ENCODE data around the gene ZFHX2. TPM values are rescaled to one million over a fixed set of nuclear protein-coding genes. Genes with fewer than 3 reads are reported as not detected.

Gene ZFHX2
- total RNA-seq, 5 donors from 2014 or later (not counting 1 experiment from before 2014, with no cell fraction given): 0.15 to 1.3 (median 0.44) TPM

DNA sequence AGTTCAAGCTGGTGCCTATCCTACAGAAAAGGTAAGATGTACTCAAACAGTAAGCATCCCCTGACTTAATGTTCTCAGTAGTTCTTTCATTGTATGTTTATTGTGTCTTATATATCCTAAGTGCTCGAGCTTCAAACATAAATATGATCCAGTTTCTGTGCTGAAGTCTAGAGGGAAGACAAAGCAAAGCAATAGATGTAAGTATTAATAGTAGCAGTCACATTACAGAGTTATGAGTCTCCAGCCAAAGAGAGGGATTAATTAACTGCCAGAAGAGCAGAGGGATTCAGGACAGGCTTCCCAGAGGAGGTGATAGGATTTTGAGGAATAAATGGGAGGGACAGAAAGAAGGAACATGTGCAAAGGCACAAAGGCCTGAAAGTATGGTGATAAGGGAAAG, 80.6 kb downstream of the ZFHX2 start:
- no peaks in the 10 kb centered on the region for H3K9me3 ChIP-seq
- H3K9me3 Mint-ChIP-seq: no peaks in the 10 kb centered on the region
- no peak overlapping the region for H3K4me3 Mint-ChIP-seq
- peaks cover 24% of the 10 kb centered on the region for H3K36me3 Mint-ChIP-seq
- peak overlapping the region in 1 of 2 donors; percentile 58 for H3K27ac Mint-ChIP-seq
- H3K4me1 ChIP-seq (ENCODE audit: control insufficient read depth in 1 of 2, extremely low read depth in 1 of 2, insufficient read depth in 2 of 2, low read length in 2 of 2): peaks cover 5 to 11% of the 10 kb centered on the region in 2 experiments
- H3K36me3 ChIP-seq (ENCODE audit: control insufficient read depth in 2 of 2, extremely low read depth in 1 of 2, insufficient read depth in 1 of 2, low read length in 1 of 2): peaks cover 4 to 51% of the 10 kb centered on the region in 2 donors
- no peaks in the 10 kb centered on the region for H3K27me3 Mint-ChIP-seq
- ATAC-seq (replicated peaks in 1 of 4): no peak
- ChIA-PET POLR2A (no interaction called here), CTCF (interaction anchor here in 1 of 2 donors (0.7 kb wide), 1 partner anchor 170 kb away, joined by 3 read pairs; no protein-coding TSS in a partner anchor)
- 60% methylated on average over 1 of the region's 1 CpG for WGBS (ENCODE audit: insufficient coverage)
- no peak overlapping the region for H3K4me3 ChIP-seq (ENCODE audit: control insufficient read depth in 1 of 2, extremely low read depth in 1 of 2, low read length in 1 of 2)
- no peaks in the 10 kb centered on the region for H3K27me3 ChIP-seq (replicated peaks in 1 of 2; ENCODE audit: control insufficient read depth in 2 of 2, extremely low read depth in 1 of 2, insufficient read depth in 2 of 2, low read length in 1 of 2)
- no peak overlapping the region for H3K27ac ChIP-seq (ENCODE audit: low read length)
- peaks cover 6 to 11% (median 11%) of the 10 kb centered on the region in 3 donors for H3K4me1 Mint-ChIP-seq
- no peak for DNase-seq

Other genes with a start within 250 kb of the ZFHX2 start
- gene PPP1R3E, start 248.9 kb downstream of the ZFHX2 start, total RNA-seq: 10 to 100 TPM; 40.8 to 72.6 (median 68.2) TPM
- 1 to 10 TPM; 1.9 to 4.6 (median 2.2) TPM for gene BCL2L2, start 244.9 kb downstream of the ZFHX2 start, total RNA-seq
- 100 to 1,000 TPM; 182 to 207 (median 186) TPM for gene PABPN1, start 230.3 kb downstream of the ZFHX2 start, total RNA-seq
- gene SLC22A17, start 198.9 kb downstream of the ZFHX2 start, total RNA-seq: 10 to 100 TPM; 12.0 to 19.0 (median 17.3) TPM
- under 1 TPM in 1 of 5 donors, not detected in 4; 0.15 TPM for gene EFS, start 186.6 kb downstream of the ZFHX2 start, total RNA-seq
- gene IL25, start 179.0 kb downstream of the ZFHX2 start, total RNA-seq: not detected
- not detected for gene CMTM5, start 174.7 kb downstream of the ZFHX2 start, total RNA-seq
- not detected for gene MYH6, start 143.5 kb downstream of the ZFHX2 start, total RNA-seq
- not detected for gene MYH7, start 116.1 kb downstream of the ZFHX2 start, total RNA-seq
- 100 to 1,000 TPM in 2 of 5 donors, 10 to 100 TPM in 3; 56.5 to 121 (median 63.7) TPM for gene NGDN, start 82.1 kb downstream of the ZFHX2 start, total RNA-seq
- 10 to 100 TPM; 13.3 to 26.4 (median 20.5) TPM for gene THTPA, start 4.5 kb upstream of the ZFHX2 start, total RNA-seq
- gene AP1G2, start 16.0 kb upstream of the ZFHX2 start, total RNA-seq: 100 to 1,000 TPM; 321 to 526 (median 484) TPM
- gene JPH4, start 27.0 kb upstream of the ZFHX2 start, total RNA-seq: under 1 TPM in 2 of 5 donors, not detected in 3; 0.10 to 0.13 TPM
- gene DHRS2, start 84.6 kb upstream of the ZFHX2 start, total RNA-seq: under 1 TPM in 4 of 5 donors, not detected in 1; 0.19 to 0.82 (median 0.52) TPM